Kidney (tissue), 14 donors: ENCODE results near the gene OAF. TPM values are rescaled to one million over a fixed set of nuclear protein-coding genes. Genes with fewer than 3 reads are reported as not detected.

Experiments used
- DNase-seq, 5 donors: peaks; one replicate each; pipeline ENCODE4 v3.0.0-alpha.2; 2013 to 2020
- FAIRE-seq: peaks from 2 replicates; lab custom pipeline; 2012; peaks lifted over from hg19 to GRCh38; lab: Jason Lieb, UNC
- H3K27ac ChIP-seq, 2 donors: one replicate each; pipeline ENCODE4 v1.7.0; 2013; ENCODE audit warnings: low read depth in 2 of 2, low read length in 2 of 2, inconsistent platforms in 1 of 2
- H3K27me3 ChIP-seq: one replicate; pipeline ENCODE4 v1.7.1; 2013; ENCODE audit warnings: low read length, inconsistent platforms; ENCODE audit not compliant: control insufficient read depth, insufficient read depth
- H3K36me3 ChIP-seq, 3 donors: one replicate each; pipeline versions ENCODE4 v1.7.0 to v1.7.1; 2013; ENCODE audit warnings: low read length in 3 of 3, control low read depth in 1 of 3, inconsistent platforms in 1 of 3; ENCODE audit not compliant: insufficient read depth in 3 of 3, control insufficient read depth in 2 of 3
- H3K4me1 ChIP-seq, 3 donors: one replicate each; pipeline versions ENCODE4 v1.7.0 to v1.7.1; 2013; ENCODE audit warnings: low read length in 3 of 3, inconsistent platforms in 1 of 3, low read depth in 1 of 3; ENCODE audit not compliant: control insufficient read depth in 2 of 3, insufficient read depth in 2 of 3
- H3K4me3 ChIP-seq, 3 donors: one replicate each; pipeline versions ENCODE4 v1.7.0 to v1.8.1; 2013; ENCODE audit warnings: low read length in 3 of 3, control low read depth in 1 of 3, inconsistent platforms in 1 of 3
- H3K9ac ChIP-seq, 3 donors: one replicate each; pipeline versions ENCODE4 v1.7.0 to v1.7.1; 2013; ENCODE audit warnings: low read length in 3 of 3, control low read depth in 1 of 3, inconsistent platforms in 1 of 3
- H3K9me3 ChIP-seq, 3 donors: one replicate each; pipeline versions ENCODE4 v1.7.0 to v1.7.1; 2013; ENCODE audit warnings: low read length in 3 of 3, control low read depth in 1 of 3, inconsistent platforms in 1 of 3; ENCODE audit not compliant: control insufficient read depth in 2 of 3, insufficient read depth in 1 of 3
- intact Hi-C: fragments of 100-400 bp; cut with DNase I; formaldehyde crosslinking; loops from one replicate; pipeline ENCODE4 v1.11.1; 2022
- polyA plus RNA-seq: library from polyadenylated mRNA; stranded (reverse); fragments of 350-450 nt; fragmentation: Illumina TruSeq; extraction: RNeasy Lipid Tissue Mini Kit (QIAGEN cat#74804); gene quantifications from one replicate; pipeline ENCODE4 v1.2.3, GENCODE V29; 2014; ENCODE audit warnings: low read depth, low replicate concordance; ENCODE audit not compliant: insufficient read depth
- total RNA-seq: library from RNA; stranded (reverse); fragmentation: NEBNext Ultra II Directional; extraction: Animal tissue kit (Norgen Biotek cat#: 25700); gene quantifications from one replicate; pipeline ENCODE4 v1.2.1, GENCODE V29; 2021
- TF ChIP-seq, protein P1 (sequence below): IDR thresholded peaks from 3 replicates; pipeline ENCODE4 v1.5.1; 2012; ENCODE audit warnings: mild to moderate bottlenecking, moderate library complexity, borderline replicate concordance; ENCODE audit not compliant: insufficient read depth; ENCODE audit errors: extremely low read depth
- donor health status: control.
- donor health status: control.
- donor health status: control.
- donor health status: control.
- donor health status: control.
- donor health status: DM: yes; HTN: yes; CAD: no.
- donor health status: Normal renal cell carcinoma (clear cell type).

The OAF gene
- total and polyA plus RNA-seq, 2 donors from 2014 or later, result 48.2 to 78.1 TPM

- no peaks in the 10 kb centered on the region for H3K9me3 ChIP-seq
- H3K36me3 ChIP-seq, result peaks cover 0 to 6% (median 3%) of the 10 kb centered on the region in 3 donors
- H3K9ac ChIP-seq, result no peak overlapping the region
- intact Hi-C loops, result no loop called here
- no peak overlapping the region for H3K27ac ChIP-seq
- peaks cover 0 to 2% (median 0%) of the 10 kb centered on the region in 3 donors for H3K4me1 ChIP-seq
- no peak overlapping the region for H3K4me3 ChIP-seq
- TF ChIP-seq, protein P1, sequence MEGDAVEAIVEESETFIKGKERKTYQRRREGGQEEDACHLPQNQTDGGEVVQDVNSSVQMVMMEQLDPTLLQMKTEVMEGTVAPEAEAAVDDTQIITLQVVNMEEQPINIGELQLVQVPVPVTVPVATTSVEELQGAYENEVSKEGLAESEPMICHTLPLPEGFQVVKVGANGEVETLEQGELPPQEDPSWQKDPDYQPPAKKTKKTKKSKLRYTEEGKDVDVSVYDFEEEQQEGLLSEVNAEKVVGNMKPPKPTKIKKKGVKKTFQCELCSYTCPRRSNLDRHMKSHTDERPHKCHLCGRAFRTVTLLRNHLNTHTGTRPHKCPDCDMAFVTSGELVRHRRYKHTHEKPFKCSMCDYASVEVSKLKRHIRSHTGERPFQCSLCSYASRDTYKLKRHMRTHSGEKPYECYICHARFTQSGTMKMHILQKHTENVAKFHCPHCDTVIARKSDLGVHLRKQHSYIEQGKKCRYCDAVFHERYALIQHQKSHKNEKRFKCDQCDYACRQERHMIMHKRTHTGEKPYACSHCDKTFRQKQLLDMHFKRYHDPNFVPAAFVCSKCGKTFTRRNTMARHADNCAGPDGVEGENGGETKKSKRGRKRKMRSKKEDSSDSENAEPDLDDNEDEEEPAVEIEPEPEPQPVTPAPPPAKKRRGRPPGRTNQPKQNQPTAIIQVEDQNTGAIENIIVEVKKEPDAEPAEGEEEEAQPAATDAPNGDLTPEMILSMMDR, result no peak
- no peak for FAIRE-seq
- H3K27me3 ChIP-seq, result no peaks in the 10 kb centered on the region
- no peak for DNase-seq
Measured at GRCh38 chr11:120230433-120231071, 19.7 kb downstream of the OAF start.

GRCh38 chr11:120231963-120232362 is 21.1 kb downstream of the OAF start:
- Histone ChIP-seq H3K36me3 (peaks cover 0 to 3% (median 2%) of the 10 kb centered on the region in 3 donors), H3K4me3 (no peak overlapping the region), H3K27me3 (no peaks in the 10 kb centered on the region), H3K9me3 (no peaks in the 10 kb centered on the region), H3K9ac (no peak overlapping the region), H3K4me1 (no peaks in the 10 kb centered on the region), H3K27ac (no peak overlapping the region)
- TF ChIP-seq, protein P1, result no peak
- FAIRE-seq, result no peak
- no peak for DNase-seq
- intact Hi-C loops, result no loop called here

DNA sequence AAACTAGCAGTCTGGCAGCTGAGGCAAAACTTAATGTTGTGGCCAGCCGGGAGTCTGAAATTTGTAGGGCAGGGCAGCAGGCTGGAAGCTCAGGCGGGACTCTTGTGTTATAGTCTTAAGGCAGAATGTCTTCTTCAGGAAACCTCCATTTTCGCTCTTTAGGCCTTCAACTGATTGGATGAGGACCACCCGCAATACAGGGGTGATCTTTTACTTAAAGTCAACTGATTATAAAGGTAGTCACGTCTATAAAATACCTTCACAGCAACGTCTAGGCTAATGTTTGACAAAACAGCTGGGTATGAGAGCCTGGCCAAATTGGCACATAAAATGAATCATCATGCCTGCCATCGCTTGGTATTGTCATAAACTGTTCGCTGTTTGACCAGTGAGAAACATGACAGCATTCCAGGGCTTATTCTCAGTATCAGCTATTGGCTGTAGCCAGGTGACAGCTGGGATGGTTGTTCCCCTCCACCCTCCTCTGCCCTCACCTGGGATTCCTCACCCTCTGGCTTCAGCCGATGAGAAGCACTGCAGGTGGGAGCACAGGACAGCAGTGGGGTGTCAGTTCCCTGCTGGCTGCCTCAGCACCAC is 22.5 kb downstream of the OAF start:
- Histone ChIP-seq H3K9me3 (no peaks in the 10 kb centered on the region), H3K4me3 (no peak overlapping the region), H3K4me1 (no peaks in the 10 kb centered on the region), H3K9ac (no peak overlapping the region), H3K27me3 (no peaks in the 10 kb centered on the region), H3K27ac (no peak overlapping the region), H3K36me3 (peaks cover 0 to 3% (median 0%) of the 10 kb centered on the region in 3 donors)
- TF ChIP-seq, protein P1, result no peak
- no peak for DNase-seq
- intact Hi-C loops, result no loop called here
- no peak for FAIRE-seq
